ENCODE results near the gene PMF1.

The PMF1 gene

DNA sequence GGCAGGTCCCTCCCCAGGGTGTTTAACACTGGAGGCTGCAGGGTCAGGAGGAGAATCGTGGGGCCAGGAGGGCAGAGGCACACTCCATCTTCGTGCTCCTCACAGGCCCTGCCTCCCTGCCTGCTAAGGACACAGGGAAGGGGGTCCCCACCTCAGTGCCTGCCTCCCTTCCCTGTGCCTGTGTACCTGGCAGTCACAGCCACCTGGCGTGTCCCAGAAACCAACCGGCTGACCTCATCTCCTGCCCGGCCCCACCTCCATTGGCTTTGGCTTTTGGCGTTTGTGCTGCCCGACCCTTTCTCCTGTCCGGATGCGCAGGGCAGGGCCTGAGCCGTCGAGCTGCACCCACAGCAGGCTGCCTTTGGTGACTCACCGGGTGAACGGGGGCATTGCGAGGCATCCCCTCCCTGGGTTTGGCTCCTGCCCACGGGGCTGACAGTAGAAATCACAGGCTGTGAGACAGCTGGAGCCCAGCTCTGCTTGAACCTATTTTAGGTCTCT lies 28.6 kb downstream of the PMF1 start:
- no peak for DNase-seq

DNA sequence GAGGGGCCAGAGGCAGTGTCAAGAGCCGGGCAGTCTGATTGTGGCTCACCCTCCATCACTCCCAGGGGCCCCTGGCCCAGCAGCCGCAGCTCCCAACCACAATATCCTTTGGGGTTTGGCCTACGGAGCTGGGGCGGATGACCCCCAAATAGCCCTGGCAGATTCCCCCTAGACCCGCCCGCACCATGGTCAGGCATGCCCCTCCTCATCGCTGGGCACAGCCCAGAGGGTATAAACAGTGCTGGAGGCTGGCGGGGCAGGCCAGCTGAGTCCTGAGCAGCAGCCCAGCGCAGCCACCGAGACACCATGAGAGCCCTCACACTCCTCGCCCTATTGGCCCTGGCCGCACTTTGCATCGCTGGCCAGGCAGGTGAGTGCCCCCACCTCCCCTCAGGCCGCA lies 29.1 kb downstream of the PMF1 start, which contains the start of gene BGLAP:
BGLAP (plus strand) TSS at position 259 of the 400 bp plus-strand sequence; CDS start at position 307, 48 bp downstream.
- DNase-seq, result no peak

DNA sequence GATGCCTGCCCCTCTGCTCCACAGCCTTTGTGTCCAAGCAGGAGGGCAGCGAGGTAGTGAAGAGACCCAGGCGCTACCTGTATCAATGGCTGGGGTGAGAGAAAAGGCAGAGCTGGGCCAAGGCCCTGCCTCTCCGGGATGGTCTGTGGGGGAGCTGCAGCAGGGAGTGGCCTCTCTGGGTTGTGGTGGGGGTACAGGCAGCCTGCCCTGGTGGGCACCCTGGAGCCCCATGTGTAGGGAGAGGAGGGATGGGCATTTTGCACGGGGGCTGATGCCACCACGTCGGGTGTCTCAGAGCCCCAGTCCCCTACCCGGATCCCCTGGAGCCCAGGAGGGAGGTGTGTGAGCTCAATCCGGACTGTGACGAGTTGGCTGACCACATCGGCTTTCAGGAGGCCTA lies 29.9 kb downstream of the PMF1 start:
- no peak for DNase-seq

DNA sequence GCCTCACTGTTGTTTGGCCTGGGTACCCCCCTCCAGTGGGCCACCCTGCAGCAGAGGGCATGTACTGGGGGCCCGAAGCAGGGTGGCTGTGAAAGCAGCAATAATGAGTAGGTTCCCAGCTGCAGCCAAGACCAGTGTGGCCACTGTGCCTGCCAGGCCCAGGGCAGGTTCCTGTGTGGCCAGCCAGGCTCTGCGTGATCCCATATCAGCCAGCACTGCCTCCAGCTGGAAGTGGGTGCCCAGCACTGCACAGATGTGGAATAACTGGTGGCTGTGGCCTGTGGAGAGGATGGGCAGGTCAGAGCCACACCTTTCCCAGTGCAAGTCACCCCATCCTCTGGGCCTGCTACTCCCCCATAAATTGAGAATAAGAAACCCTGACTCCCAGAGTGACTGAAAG lies 31.3 kb downstream of the PMF1 start:
- no peak for DNase-seq

DNA sequence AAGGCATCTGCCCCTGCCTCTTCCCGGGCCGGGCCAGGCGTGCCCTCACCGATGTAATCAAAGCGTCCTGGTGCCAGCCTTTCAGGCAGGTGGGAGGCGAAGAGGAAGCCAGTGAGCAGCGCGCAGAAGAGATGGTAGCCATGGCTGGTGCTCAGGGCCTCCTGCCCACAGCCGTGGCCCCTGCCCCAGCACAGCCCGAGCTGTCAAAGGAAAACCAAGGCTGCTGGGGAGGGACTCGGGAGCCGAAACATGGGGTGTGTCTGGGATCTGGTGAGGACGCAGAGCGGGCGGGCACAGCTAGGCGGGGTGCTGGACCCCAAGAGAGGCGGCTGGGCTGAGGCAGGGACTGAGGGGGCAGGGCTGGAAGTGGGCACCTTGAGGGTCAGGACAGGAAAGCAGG lies 31.9 kb downstream of the PMF1 start:
- DNase-seq, result no peak

GRCh38 chr1:156245451-156246232 lies 32.8 kb downstream of the PMF1 start:
- peak; percentile 26 for DNase-seq

- no peak for DNase-seq
Measured at GRCh38 chr1:156246241-156246780, 33.5 kb downstream of the PMF1 start.

- DNase-seq, result no peak
Measured at GRCh38 chr1:156246781-156247459, 34.1 kb downstream of the PMF1 start.

DNA sequence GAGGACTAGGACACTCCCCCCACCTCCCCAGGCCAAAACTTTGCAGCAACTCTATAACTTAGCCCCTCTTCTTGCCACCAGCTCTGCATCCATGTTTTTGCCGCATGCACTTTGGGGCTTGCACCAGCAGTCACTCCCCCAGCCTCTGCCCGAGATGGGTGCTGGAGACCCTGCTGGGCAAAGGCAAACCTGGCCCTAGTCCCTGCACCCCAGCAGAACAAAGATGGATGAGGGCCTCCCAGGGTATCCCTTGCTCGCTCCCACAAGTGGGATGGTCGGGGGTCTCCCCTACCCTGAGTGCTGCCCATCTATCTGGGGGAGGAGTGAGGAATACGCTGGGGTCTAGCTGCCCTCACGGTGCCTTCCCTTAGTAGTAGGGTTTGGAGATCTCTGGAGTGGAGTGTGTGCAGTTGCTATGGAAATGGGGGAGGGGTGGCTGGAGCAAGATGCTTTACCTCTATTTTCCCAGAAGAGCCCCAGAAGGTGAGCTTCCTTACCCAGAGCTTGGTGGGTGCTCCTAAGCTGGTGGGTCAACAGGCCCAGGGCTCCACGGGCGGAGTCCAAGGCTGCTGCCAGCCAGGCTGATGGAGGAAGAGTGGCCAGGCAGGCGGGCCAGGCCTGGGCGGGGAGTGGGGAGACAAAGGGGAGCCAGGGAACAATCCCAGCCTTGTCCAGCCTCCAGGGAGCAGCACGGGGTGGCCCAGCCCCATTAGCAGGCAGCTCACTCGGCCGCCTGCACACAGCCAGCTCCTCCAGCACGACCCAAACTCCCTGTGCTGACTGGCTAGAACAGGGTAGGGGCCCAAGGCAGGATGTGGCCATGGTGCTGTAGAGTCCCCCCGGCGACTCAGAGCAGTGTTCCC lies 34.9 kb downstream of the PMF1 start, which contains the start of gene PAQR6:
PAQR6 (minus strand) TSS at position 597 of the 863 bp plus-strand sequence. CDS start 1,325 bp downstream, outside the sequence.
- DNase-seq, result peak; percentile 2

- DNase-seq, result no peak
Measured at GRCh38 chr1:156248323-156248683, 35.5 kb downstream of the PMF1 start.

- no peak for DNase-seq
Measured at GRCh38 chr1:156249593-156249992, 36.8 kb downstream of the PMF1 start.

- DNase-seq, result no peak
Measured at GRCh38 chr1:156251527-156251926, 38.7 kb downstream of the PMF1 start.

- DNase-seq, result no peak
Measured at GRCh38 chr1:156253634-156254033, 40.8 kb downstream of the PMF1 start.

DNA sequence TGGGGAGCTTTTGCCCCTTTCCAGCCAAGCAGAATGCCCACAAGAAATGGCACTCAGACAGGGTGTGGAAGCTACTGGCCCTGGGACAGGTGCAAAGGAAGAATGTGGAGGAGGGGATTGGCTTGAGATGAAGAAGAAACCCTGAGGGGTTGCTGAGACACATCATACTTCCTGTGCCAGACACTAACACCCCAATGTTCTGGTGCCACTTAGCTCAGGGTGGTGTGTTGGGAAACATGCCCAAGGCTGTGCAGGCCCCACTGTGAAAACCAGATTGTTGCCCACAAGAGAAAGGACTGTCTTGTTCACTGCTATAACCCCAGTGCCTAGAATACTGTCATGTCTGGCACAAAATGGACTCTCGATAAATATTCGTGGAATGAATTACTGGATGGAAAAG lies 44.9 kb downstream of the PMF1 start:
- DNase-seq, result no peak

GRCh38 chr1:156258859-156259258 lies 46.1 kb downstream of the PMF1 start:
- no peak for DNase-seq

GRCh38 chr1:156259805-156260204 lies 47.0 kb downstream of the PMF1 start:
- no peak for DNase-seq

GRCh38 chr1:156260896-156261295 lies 48.1 kb downstream of the PMF1 start:
- DNase-seq, result no peak

GRCh38 chr1:156262461-156263287 lies 49.9 kb downstream of the PMF1 start:
- no peak for DNase-seq

DNA sequence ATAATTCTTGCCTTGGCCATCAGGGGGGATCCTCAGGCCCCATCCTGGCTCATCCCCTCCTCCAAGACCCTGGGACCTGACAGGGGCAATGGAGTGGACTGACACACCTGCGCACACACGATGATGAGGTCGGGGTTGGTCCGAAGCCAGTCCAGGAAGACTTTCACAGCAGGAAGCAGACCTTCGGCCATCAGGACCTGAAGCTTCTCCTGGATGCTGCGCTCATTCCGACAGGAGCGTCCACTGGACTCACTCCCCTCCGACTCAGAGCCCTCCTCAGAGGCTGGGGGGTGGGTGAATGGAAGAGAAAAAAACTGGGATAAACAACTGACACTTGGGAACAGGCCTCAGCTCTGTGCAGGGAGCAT lies 50.5 kb downstream of the PMF1 start:
- no peak for DNase-seq

DNA sequence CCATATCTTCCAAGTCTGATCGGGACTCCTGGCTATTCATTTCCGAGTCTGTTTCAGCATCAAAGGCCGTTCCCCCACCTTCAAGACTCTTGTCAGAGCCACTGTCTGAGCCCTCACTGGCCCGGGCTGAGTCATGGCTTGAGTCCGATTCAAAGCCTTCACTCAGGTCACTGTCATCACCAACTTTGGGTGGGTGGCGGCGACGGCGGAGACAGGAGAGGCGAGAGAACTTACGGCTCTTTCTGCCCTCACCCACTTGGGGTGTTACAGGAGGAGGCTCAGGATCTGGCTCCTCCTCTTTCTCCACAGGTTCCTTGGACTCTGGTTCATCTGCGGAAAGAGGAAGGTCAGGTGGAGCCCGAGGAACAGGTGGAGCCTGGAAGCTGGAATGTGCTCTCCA lies 53.2 kb downstream of the PMF1 start:
- no peak for DNase-seq

- no peak for DNase-seq
Measured at GRCh38 chr1:156268336-156268735, 55.5 kb downstream of the PMF1 start.

GRCh38 chr1:156270314-156270713 lies 57.5 kb downstream of the PMF1 start:
- DNase-seq, result no peak
